Kidney epithelial cell (primary cell): Measurements from ENCODE around the gene SCMH1. TPM values are rescaled to one million over a fixed set of nuclear protein-coding genes. Genes with fewer than 3 reads are reported as not detected.

ENCODE experiments used
- DNase-seq: peaks from one replicate; pipeline ENCODE4 v3.0.0-alpha.2; 2010; ENCODE audit warnings: low read depth
- H3K27me3 ChIP-seq: 2 replicates; pipeline ENCODE4 v1.6.0; 2011; ENCODE audit warnings: low read length; ENCODE audit not compliant: control insufficient read depth, insufficient read depth
- H3K36me3 ChIP-seq: 2 replicates; pipeline ENCODE4 v1.5.1; 2011; ENCODE audit warnings: low read length; ENCODE audit not compliant: control insufficient read depth, insufficient read depth
- H3K4me3 ChIP-seq: 2 replicates; pipeline ENCODE4 v1.5.1; 2011; ENCODE audit warnings: low read depth, mild to moderate bottlenecking, control low read depth, low read length
- total RNA-seq: library from RNA; depleted of rRNA; stranded (reverse); fragments of >200 nt; gene quantifications from 2 replicates; pipeline ENCODE4 v1.2.3, GENCODE V29; 2015
- TF ChIP-seq, protein P1 (sequence below): IDR thresholded peaks from 2 replicates; pipeline ENCODE4 v1.5.1; 2011; ENCODE audit warnings: mild to moderate bottlenecking, moderate library complexity, low read length, control low read depth, inconsistent platforms; ENCODE audit not compliant: insufficient read depth, poor library complexity, severe bottlenecking

Gene SCMH1
- total RNA-seq, 1 donor from 2014 or later, result 24.3 TPM

- no peak for DNase-seq
- no peak overlapping the region for H3K4me3 ChIP-seq
- H3K36me3 ChIP-seq, result no peaks in the 10 kb centered on the region
- TF ChIP-seq, protein P1, sequence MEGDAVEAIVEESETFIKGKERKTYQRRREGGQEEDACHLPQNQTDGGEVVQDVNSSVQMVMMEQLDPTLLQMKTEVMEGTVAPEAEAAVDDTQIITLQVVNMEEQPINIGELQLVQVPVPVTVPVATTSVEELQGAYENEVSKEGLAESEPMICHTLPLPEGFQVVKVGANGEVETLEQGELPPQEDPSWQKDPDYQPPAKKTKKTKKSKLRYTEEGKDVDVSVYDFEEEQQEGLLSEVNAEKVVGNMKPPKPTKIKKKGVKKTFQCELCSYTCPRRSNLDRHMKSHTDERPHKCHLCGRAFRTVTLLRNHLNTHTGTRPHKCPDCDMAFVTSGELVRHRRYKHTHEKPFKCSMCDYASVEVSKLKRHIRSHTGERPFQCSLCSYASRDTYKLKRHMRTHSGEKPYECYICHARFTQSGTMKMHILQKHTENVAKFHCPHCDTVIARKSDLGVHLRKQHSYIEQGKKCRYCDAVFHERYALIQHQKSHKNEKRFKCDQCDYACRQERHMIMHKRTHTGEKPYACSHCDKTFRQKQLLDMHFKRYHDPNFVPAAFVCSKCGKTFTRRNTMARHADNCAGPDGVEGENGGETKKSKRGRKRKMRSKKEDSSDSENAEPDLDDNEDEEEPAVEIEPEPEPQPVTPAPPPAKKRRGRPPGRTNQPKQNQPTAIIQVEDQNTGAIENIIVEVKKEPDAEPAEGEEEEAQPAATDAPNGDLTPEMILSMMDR, result no peak
- H3K27me3 ChIP-seq, result no peaks in the 10 kb centered on the region
Measured at GRCh38 chr1:41103766-41104165, 138.3 kb downstream of the SCMH1 start.

- H3K36me3 ChIP-seq, result no peaks in the 10 kb centered on the region
- H3K4me3 ChIP-seq, result no peak overlapping the region
- H3K27me3 ChIP-seq, result no peaks in the 10 kb centered on the region
- DNase-seq, result no peak
- TF ChIP-seq, protein P1, result no peak
Measured at GRCh38 chr1:41102653-41103052, 139.5 kb downstream of the SCMH1 start.

DNA sequence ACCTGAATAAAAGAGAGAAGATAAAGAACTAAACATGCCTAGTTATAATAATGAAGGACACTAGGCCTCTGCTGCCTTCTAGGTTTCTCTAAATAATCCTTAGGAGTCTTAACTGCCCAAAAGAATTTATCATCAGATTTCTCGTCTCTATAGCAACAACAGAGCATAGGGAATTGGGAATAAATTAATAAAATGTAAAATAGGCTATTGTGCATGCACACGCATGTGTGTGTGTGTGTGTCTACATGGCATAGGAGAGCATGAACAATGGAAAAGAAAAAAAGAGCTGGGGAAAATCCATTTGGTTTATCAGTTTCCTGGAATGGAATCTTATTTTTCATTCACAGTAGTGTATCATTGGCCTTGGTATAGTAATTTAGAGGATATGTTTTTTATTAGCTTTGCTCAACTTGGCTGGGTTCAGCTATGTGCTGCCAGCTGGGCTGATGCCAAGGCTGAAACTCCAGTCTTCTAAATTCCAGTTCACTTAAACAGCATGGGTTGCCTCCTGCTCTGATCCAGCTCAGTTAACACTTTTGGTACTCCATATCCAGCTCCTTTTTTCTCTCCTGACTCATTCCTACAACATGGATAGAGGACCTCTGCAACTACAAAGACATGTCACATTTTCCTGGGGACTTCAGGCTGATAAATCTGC lies 140.0 kb downstream of the SCMH1 start:
- Histone ChIP-seq H3K36me3 (no peaks in the 10 kb centered on the region), H3K4me3 (no peak overlapping the region), H3K27me3 (no peaks in the 10 kb centered on the region)
- TF ChIP-seq, protein P1, result no peak
- DNase-seq, result peak; percentile 52

GRCh38 chr1:41101076-41101475 lies 141.0 kb downstream of the SCMH1 start:
- no peak for DNase-seq
- Histone ChIP-seq H3K36me3 (no peaks in the 10 kb centered on the region), H3K4me3 (no peak overlapping the region), H3K27me3 (no peaks in the 10 kb centered on the region)
- TF ChIP-seq, protein P1, result no peak

GRCh38 chr1:41100170-41100569 lies 141.9 kb downstream of the SCMH1 start:
- DNase-seq, result no peak
- Histone ChIP-seq H3K27me3 (no peaks in the 10 kb centered on the region), H3K4me3 (no peak overlapping the region), H3K36me3 (no peaks in the 10 kb centered on the region)
- TF ChIP-seq, protein P1, result no peak
